ENCODE results near the gene THOC6. TPM values are rescaled to one million over a fixed set of nuclear protein-coding genes. Genes with fewer than 3 reads are reported as not detected.

THOC6 gene
- total RNA-seq, 1 experiment from 2014 or later = 68.2 TPM

- no peaks in the 10 kb centered on the region for H4K20me1 ChIP-seq (ENCODE audit: control insufficient read depth, insufficient read depth, insufficient read length)
- no peak for TF ChIP-seq CTCF (conservative IDR thresholded peaks at IDR 0.05)
- H4K8ac ChIP-seq (replicated peaks; ENCODE audit: insufficient read length, low read depth, low read length) = no peak overlapping the region
- peaks cover 10% of the 10 kb centered on the region for H3K27me3 Mint-ChIP-seq (ENCODE audit: low read depth)
- no peak overlapping the region for H2AFZ ChIP-seq (ENCODE audit: low read length)
- no peaks in the 10 kb centered on the region for H3K79me1 ChIP-seq (ENCODE audit: insufficient read depth, low read depth, low read length, poor library complexity, severe bottlenecking)
- H2AK5ac ChIP-seq (ENCODE audit: insufficient read length, low read length) = no peak overlapping the region
- no peak overlapping the region for H3K23ac ChIP-seq (ENCODE audit: insufficient read length, low read depth, low read length)
- no peak overlapping the region for H3K27ac ChIP-seq (ENCODE audit: insufficient read length, low read depth, low read length)
- no peak overlapping the region for H2BK12ac ChIP-seq (ENCODE audit: insufficient read length, low read depth, low read length)
- H2BK15ac ChIP-seq (ENCODE audit: low read depth, low read length) = no peak overlapping the region
- no peak overlapping the region for H3K4me2 ChIP-seq (ENCODE audit: insufficient read depth, insufficient read length, low read length)
- H4K91ac ChIP-seq (ENCODE audit: insufficient read length, low read depth, low read length) = no peak overlapping the region
- WGBS (ENCODE audit: extremely low coverage, insufficient read length, low lambda C conversion rate) = no CpG with 5 or more reads among the region's 9 CpGs
- H3K27ac Mint-ChIP-seq = no peak overlapping the region
- H3K9me3 ChIP-seq (ENCODE audit: control insufficient read depth, low read depth, low read length) = no peaks in the 10 kb centered on the region
- H3K4me3 Mint-ChIP-seq = no peak overlapping the region
- no peaks in the 10 kb centered on the region for H3K36me3 Mint-ChIP-seq (ENCODE audit: insufficient read depth in 1 of 3, low read depth in 3 of 3)
- no peaks in the 10 kb centered on the region for H3K27me3 ChIP-seq (ENCODE audit: insufficient read depth, low read length)
- H3K79me2 ChIP-seq (ENCODE audit: insufficient read depth, low read length) = no peaks in the 10 kb centered on the region
- H3T11ph ChIP-seq (ENCODE audit: low read length) = no peak overlapping the region
- H3K9me3 Mint-ChIP-seq = no peaks in the 10 kb centered on the region
- no peak overlapping the region for H3K9ac ChIP-seq (ENCODE audit: extremely low read depth, insufficient read length, low read length)
- no peak overlapping the region for H2BK120ac ChIP-seq (ENCODE audit: low read depth, low read length, poor library complexity, severe bottlenecking)
- H2BK5ac ChIP-seq (ENCODE audit: insufficient read length, low read length) = no peak overlapping the region
- H3K14ac ChIP-seq (ENCODE audit: insufficient read depth, low read length) = peak overlapping the region; percentile 17; the same call in 1 of the 2 replicates
- H3K4ac ChIP-seq (ENCODE audit: low read depth, low read length) = no peak overlapping the region
- no peak overlapping the region for H3K56ac ChIP-seq (ENCODE audit: insufficient read length, low read depth, low read length)
- no peaks in the 10 kb centered on the region for H3K23me2 ChIP-seq (ENCODE audit: insufficient read length, low read depth, low read length, poor library complexity, severe bottlenecking)
- DNase-seq = no peak
- no peak overlapping the region for H2BK20ac ChIP-seq (ENCODE audit: low read depth, low read length, poor library complexity, severe bottlenecking)
- H3K4me1 ChIP-seq (ENCODE audit: insufficient read depth, low read length) = no peaks in the 10 kb centered on the region; the same call in 1 of the 2 replicates
- no peak overlapping the region for H4K5ac ChIP-seq (ENCODE audit: insufficient read length, low read depth, low read length)
- peaks cover 17 to 50% of the 10 kb centered on the region in 2 experiments for H3K4me1 Mint-ChIP-seq
- H3K18ac ChIP-seq (ENCODE audit: insufficient read length, low read depth, low read length) = no peak overlapping the region
Measured at GRCh38 chr16:2987286-2987685, 36.5 kb upstream of the THOC6 start.

Data from H9 (cell line).